MM.1S (cell line): ENCODE data around the gene CSRNP3.
A peak's percentile ranks its signal among the peaks of the same experiment; 100 is the strongest.

ENCODE experiments used
- DNase-seq: peaks from one replicate; pipeline ENCODE4 v3.0.0-alpha.2; 2015
- H2AFZ ChIP-seq: fragments of 300-600 bp; sonication (generic); 2 replicates; pipeline ENCODE4 v1.6.0; 2016; ENCODE audit warnings: antibody characterized with exemption, low read length
- H3F3A ChIP-seq: fragments of 300-600 bp; sonication (generic); 2 replicates; pipeline ENCODE4 v1.6.1; 2016; ENCODE audit warnings: mild to moderate bottlenecking, antibody characterized with exemption, low read length, moderate library complexity, mixed read lengths; ENCODE audit not compliant: insufficient read depth
- H3K27ac ChIP-seq: fragments of 300-600 bp; sonication (generic); 2 replicates; pipeline ENCODE4 v1.5.1; 2016; ENCODE audit warnings: mild to moderate bottlenecking, low read length
- H3K27me3 ChIP-seq: fragments of 300-600 bp; sonication (generic); replicated peaks from 2 replicates; pipeline ENCODE4 v1.6.0; 2016; ENCODE audit warnings: low read length; ENCODE audit not compliant: insufficient read depth
- H3K36me3 ChIP-seq: fragments of 300-600 bp; sonication (generic); replicated peaks from 2 replicates; pipeline ENCODE4 v1.6.1; 2016; ENCODE audit warnings: mild to moderate bottlenecking, low read length, mixed read lengths; ENCODE audit not compliant: insufficient read depth
- H3K4me1 ChIP-seq: fragments of 300-600 bp; sonication (generic); 2 replicates; pipeline ENCODE4 v1.6.1; 2016; ENCODE audit warnings: low read length, mixed read lengths
- H3K4me2 ChIP-seq: fragments of 300-600 bp; sonication (generic); 2 replicates; pipeline ENCODE4 v1.6.0; 2016; ENCODE audit warnings: low read depth, low read length
- H3K4me3 ChIP-seq: fragments of 300-600 bp; sonication (generic); 2 replicates; pipeline ENCODE4 v1.5.1; 2016; ENCODE audit warnings: low read length, mixed read lengths
- H3K79me2 ChIP-seq: fragments of 300-600 bp; sonication (generic); 2 replicates; pipeline ENCODE4 v1.6.1; 2016; ENCODE audit warnings: mixed run types, low read length, mixed read lengths
- H3K9ac ChIP-seq: fragments of 300-600 bp; sonication (generic); 2 replicates; pipeline ENCODE4 v1.6.1; 2016; ENCODE audit warnings: low read length, mixed read lengths
- H3K9me2 ChIP-seq: fragments of 300-600 bp; sonication (generic); replicated peaks from 2 replicates; pipeline ENCODE4 v1.6.1; 2016; ENCODE audit warnings: mild to moderate bottlenecking, low read length, mixed read lengths; ENCODE audit not compliant: insufficient read depth
- H3K9me3 ChIP-seq: fragments of 300-600 bp; sonication (generic); replicated peaks from 2 replicates; pipeline ENCODE4 v1.6.1; 2016; ENCODE audit warnings: mild to moderate bottlenecking, low read length, mixed read lengths; ENCODE audit not compliant: insufficient read depth
- H4K20me1 ChIP-seq: fragments of 300-600 bp; sonication (generic); 2 replicates; pipeline ENCODE4 v1.6.1; 2016; ENCODE audit warnings: mild to moderate bottlenecking, low read length, moderate library complexity, mixed read lengths; ENCODE audit not compliant: insufficient read depth
- EZH2 ChIP-seq: fragments of 300-600 bp; sonication (generic); optimal IDR thresholded peaks from 2 replicates; pipeline ENCODE3; 2017; ENCODE audit warnings: low read depth, mild to moderate bottlenecking, antibody characterized with exemption, low read length, mixed read lengths
- EZH2phosphoT487 ChIP-seq: fragments of 300-600 bp; sonication (generic); IDR thresholded peaks from 2 replicates; pipeline ENCODE4 v1.6.1; 2018; ENCODE audit warnings: antibody characterized with exemption, low read length
- TF ChIP-seq, protein P1 (sequence below): fragments of 300-600 bp; sonication (generic); IDR thresholded peaks from 2 replicates; pipeline ENCODE4 v1.5.1; 2016; ENCODE audit warnings: antibody characterized with exemption, low read length, mixed read lengths

CSRNP3 gene

DNA sequence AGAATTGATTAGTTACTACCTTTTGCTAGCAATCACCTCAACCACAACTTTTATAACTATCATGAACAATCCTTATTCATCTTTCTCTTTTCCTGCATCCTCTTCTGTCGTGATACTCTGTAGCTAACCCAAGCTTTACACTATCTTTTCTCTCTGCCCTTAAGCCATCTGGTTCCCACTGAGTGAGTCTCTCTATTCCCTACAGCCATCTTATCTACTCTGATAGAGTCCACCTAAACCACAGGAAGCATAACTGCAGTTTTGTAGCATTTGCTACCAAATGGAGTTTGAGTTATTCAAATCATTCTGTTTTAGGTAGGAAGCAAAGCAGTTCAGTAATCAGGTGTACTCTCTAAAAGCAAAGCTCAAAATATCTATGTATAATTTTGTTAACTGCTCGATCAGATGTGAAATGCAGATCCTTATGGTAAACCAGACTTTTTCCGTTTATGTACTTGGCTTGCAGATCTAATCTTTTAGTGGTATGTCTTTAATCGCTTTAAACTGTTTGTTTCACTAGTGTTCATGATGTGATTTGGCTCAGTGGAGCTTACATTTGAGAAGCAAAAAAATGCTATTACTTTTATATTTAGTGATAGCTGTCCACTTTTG, 91.0 kb downstream of the CSRNP3 start:
- Histone ChIP-seq H3K9me2 (no peaks in the 10 kb centered on the region), H3K9me3 (no peaks in the 10 kb centered on the region), H3K4me1 (no peaks in the 10 kb centered on the region), H3K27ac (no peak overlapping the region), H2AFZ (no peak overlapping the region), H4K20me1 (no peaks in the 10 kb centered on the region), H3K27me3 (no peaks in the 10 kb centered on the region), H3K4me3 (no peak overlapping the region), H3K9ac (no peak overlapping the region), H3K4me2 (no peak overlapping the region), H3F3A (no peaks in the 10 kb centered on the region), H3K79me2 (no peaks in the 10 kb centered on the region), H3K36me3 (no peaks in the 10 kb centered on the region)
- DNase-seq, result no peak
- no peak for TF ChIP-seq EZH2phosphoT487
- TF ChIP-seq EZH2, result no peak

DNA sequence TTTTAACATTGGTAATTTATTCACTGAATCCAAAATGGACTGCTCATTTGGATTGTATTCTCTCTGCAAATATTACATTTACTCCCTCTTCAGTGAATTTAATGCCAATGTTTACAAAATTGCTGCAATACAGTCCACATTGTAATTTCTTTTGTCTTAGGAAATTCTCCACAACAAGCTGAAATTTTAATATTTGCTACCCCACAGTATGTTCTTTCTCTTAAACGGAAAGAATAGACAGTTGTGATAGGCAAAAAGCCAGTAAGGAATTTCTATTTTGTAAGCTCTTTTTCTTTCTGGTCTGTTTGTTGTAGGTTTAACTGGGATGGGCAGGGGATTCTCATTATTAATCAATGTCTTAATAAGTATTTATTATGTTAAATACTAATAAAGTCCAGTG, 92.0 kb downstream of the CSRNP3 start:
- Histone ChIP-seq H4K20me1 (no peaks in the 10 kb centered on the region), H3K4me3 (no peak overlapping the region), H3K27ac (no peak overlapping the region), H2AFZ (no peak overlapping the region), H3K9ac (no peak overlapping the region), H3K27me3 (no peaks in the 10 kb centered on the region), H3K4me1 (no peaks in the 10 kb centered on the region), H3K9me3 (no peaks in the 10 kb centered on the region), H3F3A (no peaks in the 10 kb centered on the region), H3K79me2 (no peaks in the 10 kb centered on the region), H3K9me2 (no peaks in the 10 kb centered on the region), H3K36me3 (no peaks in the 10 kb centered on the region), H3K4me2 (no peak overlapping the region)
- TF ChIP-seq, protein P1, sequence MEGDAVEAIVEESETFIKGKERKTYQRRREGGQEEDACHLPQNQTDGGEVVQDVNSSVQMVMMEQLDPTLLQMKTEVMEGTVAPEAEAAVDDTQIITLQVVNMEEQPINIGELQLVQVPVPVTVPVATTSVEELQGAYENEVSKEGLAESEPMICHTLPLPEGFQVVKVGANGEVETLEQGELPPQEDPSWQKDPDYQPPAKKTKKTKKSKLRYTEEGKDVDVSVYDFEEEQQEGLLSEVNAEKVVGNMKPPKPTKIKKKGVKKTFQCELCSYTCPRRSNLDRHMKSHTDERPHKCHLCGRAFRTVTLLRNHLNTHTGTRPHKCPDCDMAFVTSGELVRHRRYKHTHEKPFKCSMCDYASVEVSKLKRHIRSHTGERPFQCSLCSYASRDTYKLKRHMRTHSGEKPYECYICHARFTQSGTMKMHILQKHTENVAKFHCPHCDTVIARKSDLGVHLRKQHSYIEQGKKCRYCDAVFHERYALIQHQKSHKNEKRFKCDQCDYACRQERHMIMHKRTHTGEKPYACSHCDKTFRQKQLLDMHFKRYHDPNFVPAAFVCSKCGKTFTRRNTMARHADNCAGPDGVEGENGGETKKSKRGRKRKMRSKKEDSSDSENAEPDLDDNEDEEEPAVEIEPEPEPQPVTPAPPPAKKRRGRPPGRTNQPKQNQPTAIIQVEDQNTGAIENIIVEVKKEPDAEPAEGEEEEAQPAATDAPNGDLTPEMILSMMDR, result no peak
- TF ChIP-seq EZH2phosphoT487 (no peak), EZH2 (no peak)
- DNase-seq, result no peak

DNA sequence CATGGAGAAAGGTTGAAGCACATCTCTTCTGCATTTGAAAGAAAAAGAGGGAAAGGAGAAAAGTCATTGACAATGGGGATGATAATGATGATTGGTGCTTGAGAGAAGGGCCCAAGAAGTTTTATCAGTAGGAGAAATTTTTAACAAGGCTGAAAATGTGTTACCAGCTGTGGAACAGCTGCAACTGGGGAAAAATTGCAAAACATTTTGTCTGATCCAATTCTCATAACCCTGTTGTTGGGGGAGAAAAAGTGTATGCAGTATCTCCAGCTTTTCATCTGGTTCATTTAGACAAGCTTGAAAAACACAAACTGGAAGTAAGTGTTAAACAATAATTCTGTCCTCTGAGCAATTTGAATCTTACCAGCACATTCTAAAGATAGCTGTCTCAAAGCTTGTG, 92.7 kb downstream of the CSRNP3 start:
- H3K4me3 ChIP-seq, result no peak overlapping the region
- H2AFZ ChIP-seq, result no peak overlapping the region
- no peak overlapping the region for H3K27ac ChIP-seq
- H3K4me1 ChIP-seq, result no peaks in the 10 kb centered on the region
- no peaks in the 10 kb centered on the region for H3K79me2 ChIP-seq
- H3K9me3 ChIP-seq, result no peaks in the 10 kb centered on the region
- H3F3A ChIP-seq, result no peaks in the 10 kb centered on the region
- TF ChIP-seq, protein P1, result no peak
- TF ChIP-seq EZH2phosphoT487 (no peak), EZH2 (no peak)
- H3K9me2 ChIP-seq, result no peaks in the 10 kb centered on the region
- H3K36me3 ChIP-seq, result no peaks in the 10 kb centered on the region
- no peaks in the 10 kb centered on the region for H4K20me1 ChIP-seq
- H3K9ac ChIP-seq, result no peak overlapping the region
- no peak for DNase-seq
- no peak overlapping the region for H3K4me2 ChIP-seq
- no peaks in the 10 kb centered on the region for H3K27me3 ChIP-seq

DNA sequence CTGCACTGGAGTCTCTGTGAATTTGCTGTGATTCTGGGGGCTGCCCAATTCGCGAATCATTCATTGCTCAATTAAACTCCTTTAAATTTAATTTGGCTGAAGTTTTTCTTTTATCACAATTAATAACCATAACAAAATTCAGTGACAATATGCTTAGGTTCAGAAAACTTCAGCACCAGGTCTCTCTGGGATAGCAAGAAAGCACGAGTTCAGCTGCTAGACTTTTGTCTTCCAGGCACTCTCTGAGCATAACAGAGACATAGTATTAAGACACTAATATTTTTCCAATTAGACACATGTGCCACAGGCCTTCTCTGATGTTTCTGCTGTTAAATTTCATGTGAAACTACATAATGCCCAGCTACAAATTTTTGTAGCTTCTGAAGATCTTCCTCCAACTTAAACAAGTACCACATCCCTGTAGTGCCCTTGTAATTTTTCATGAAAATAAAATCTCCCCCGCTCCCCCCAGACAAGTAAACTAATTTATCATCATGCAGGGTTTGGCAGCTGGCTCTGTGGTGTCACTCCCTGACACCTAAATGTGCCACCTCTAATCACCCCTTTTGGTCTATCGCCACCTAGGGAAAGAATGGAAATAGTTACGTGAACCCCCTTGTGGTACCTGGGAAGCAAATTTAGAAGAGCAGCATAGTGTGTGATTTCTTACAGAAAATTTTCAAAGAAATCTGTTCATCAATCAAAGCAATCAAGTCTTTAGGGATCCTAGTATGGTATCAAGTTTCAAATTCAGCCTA, 94.1 kb downstream of the CSRNP3 start:
- H3K27me3 ChIP-seq, result no peaks in the 10 kb centered on the region
- no peaks in the 10 kb centered on the region for H3K9me3 ChIP-seq
- no peak overlapping the region for H3K27ac ChIP-seq
- H3K4me1 ChIP-seq, result no peaks in the 10 kb centered on the region
- no peaks in the 10 kb centered on the region for H3K36me3 ChIP-seq
- no peaks in the 10 kb centered on the region for H3F3A ChIP-seq
- H2AFZ ChIP-seq, result no peak overlapping the region
- no peak overlapping the region for H3K4me2 ChIP-seq
- DNase-seq, result peak; percentile 29
- H3K79me2 ChIP-seq, result no peaks in the 10 kb centered on the region
- no peak overlapping the region for H3K4me3 ChIP-seq
- H4K20me1 ChIP-seq, result no peaks in the 10 kb centered on the region
- TF ChIP-seq EZH2phosphoT487, result no peak
- TF ChIP-seq, protein P1, result peak; percentile 45
- TF ChIP-seq EZH2, result no peak
- no peaks in the 10 kb centered on the region for H3K9me2 ChIP-seq
- H3K9ac ChIP-seq, result no peak overlapping the region
